RWPE1 (cell line): ENCODE data around the gene GPR132.
"Not testable (repeated sequence)": the region's sequence is repeated elsewhere in the genome, so short reads cannot be mapped to it uniquely, and the experiment has no call there.

Experiments
- CTCF ChIA-PET: fragments of 350-600 bp; sonication (Branson Sonifier 250); formaldehyde crosslinking; extraction: SDS; loops from one replicate; lab custom pipeline; 2021; lab: Yijun Ruan, JAX
- POLR2A ChIA-PET: fragments of 400-600 bp; formaldehyde crosslinking; extraction: SDS; loops from one replicate; lab custom pipeline; 2020; ENCODE audit warnings: antibody characterized with exemption; ENCODE audit not compliant: low non-redundant PET; lab: Yijun Ruan, JAX
- DNase-seq: peaks from one replicate; pipeline ENCODE4 v3.0.0; 2012; ENCODE audit warnings: low spot score
- H3K27ac ChIP-seq: fragments of 450-650 bp; 2 replicates; pipeline ENCODE4 v1.5.1; 2017
- CTCF ChIP-seq: fragments of 450-650 bp; conservative IDR thresholded peaks from 2 replicates; pipeline ENCODE4 v1.5.1; 2017; ENCODE audit warnings: low read depth, mild to moderate bottlenecking

The GPR132 gene

GRCh38 chr14:105034315-105035039 lies 30.8 kb downstream of the GPR132 start:
- no peak for DNase-seq
- ChIA-PET CTCF (interaction anchor here (0.6 to 1.0 kb wide), 3 partner anchors 11 to 59 kb away, joined by 3 to 5 read pairs (median 4); no protein-coding TSS in a partner anchor), POLR2A (no interaction called here)

GRCh38 chr14:105033412-105033900 lies 31.8 kb downstream of the GPR132 start:
- POLR2A ChIA-PET, DNase-seq: not testable (repeated sequence)
- CTCF ChIA-PET: interaction anchor here (0.6 kb wide), 1 partner anchor 53 kb away, joined by 5 read pairs; no protein-coding TSS in a partner anchor
- H3K27ac ChIP-seq: peak overlapping the region; percentile 62

More at GRCh38 chr14:105034315-105035039, 30.8 kb downstream of the GPR132 start:
- no peak for TF ChIP-seq CTCF
- H3K27ac ChIP-seq: peak overlapping the region; percentile 62

GRCh38 chr14:105032451-105032901 lies 32.8 kb downstream of the GPR132 start:
- DNase-seq, POLR2A ChIA-PET: not testable (repeated sequence)
- peak overlapping the region; percentile 61 for H3K27ac ChIP-seq
- CTCF ChIA-PET: interaction anchor here (1.2 kb wide), 1 partner anchor 13 kb away, joined by 3 read pairs; no protein-coding TSS in a partner anchor

GRCh38 chr14:105030836-105031396 lies 34.3 kb downstream of the GPR132 start:
- no peak for TF ChIP-seq CTCF
- H3K27ac ChIP-seq: peak overlapping the region; percentile 99
- ChIA-PET POLR2A (no interaction called here), CTCF (no interaction called here)
- no peak for DNase-seq

- CTCF ChIA-PET: interaction anchor here (0.6 to 0.7 kb wide), 2 partner anchors 11 to 18 kb away, joined by 3 read pairs; no protein-coding TSS in a partner anchor
- no peak for DNase-seq
- POLR2A ChIA-PET: no interaction called here
- H3K27ac ChIP-seq: peak overlapping the region; percentile 99
- TF ChIP-seq CTCF: no peak
Measured at GRCh38 chr14:105030194-105030593, 35.0 kb downstream of the GPR132 start.

GRCh38 chr14:105029402-105029801 lies 35.8 kb downstream of the GPR132 start:
- no peak for TF ChIP-seq CTCF

GRCh38 chr14:105028251-105028927 lies 36.8 kb downstream of the GPR132 start:
- DNase-seq: no peak

More at GRCh38 chr14:105029402-105029801, 35.8 kb downstream of the GPR132 start:
- ChIA-PET POLR2A (no interaction called here), CTCF (no interaction called here)
- H3K27ac ChIP-seq: peak overlapping the region; percentile 99
- no peak for DNase-seq

GRCh38 chr14:105027718-105028117 lies 37.5 kb downstream of the GPR132 start:
- DNase-seq, CTCF ChIA-PET, POLR2A ChIA-PET: not testable (repeated sequence)
- peak overlapping the region; percentile 99 for H3K27ac ChIP-seq

More at GRCh38 chr14:105028251-105028927, 36.8 kb downstream of the GPR132 start:
- peak overlapping the region; percentile 99 for H3K27ac ChIP-seq
- ChIA-PET POLR2A (interaction anchor here (0.7 kb wide), 1 partner anchor 43 kb away, joined by 3 read pairs; no protein-coding TSS in a partner anchor), CTCF (interaction anchor here (0.6 to 1.1 kb wide), 3 partner anchors 10 to 1065 kb away, joined by 3 to 4 read pairs (median 3); no protein-coding TSS in a partner anchor)
- no peak for TF ChIP-seq CTCF
